ENCODE measurements around the gene PARVA. TPM values are rescaled to one million over a fixed set of nuclear protein-coding genes. Genes with fewer than 3 reads are reported as not detected.

PARVA gene
- total RNA-seq, 4 donors from 2014 or later: 181 to 228 (median 210) TPM

- Histone ChIP-seq H3K36me3 (no peaks in the 10 kb centered on the region), H3K9me3 (no peaks in the 10 kb centered on the region), H3K4me3 (no peak overlapping the region), H3K4me1 (peaks cover 10 to 16% (median 12%) of the 10 kb centered on the region in 4 donors), H3K27ac (replicated peaks in 1 of 4) (no peak overlapping the region), H3K27me3 (no peaks in the 10 kb centered on the region)
- 98% methylated on average over 5 of the region's 5 CpGs for WGBS
- intact Hi-C loops (cut with DNase I): no loop called here
- peak; percentile 53 for DNase-seq (ENCODE audit: extremely low spot score)
- no peak for TF ChIP-seq POLR2AphosphoS5 (IDR thresholded peaks at IDR 0.05)
- no peak for TF ChIP-seq CTCF (IDR thresholded peaks at IDR 0.05)
These were observed 169.3 kb downstream of the PARVA start for GRCh38 chr11:12546660-12547059.

GRCh38 chr11:12547953-12548650, 170.7 kb downstream of the PARVA start:
- intact Hi-C loops (cut with DNase I): no loop called here
- 86% methylated on average over 5 of the region's 5 CpGs for WGBS

GRCh38 chr11:12552692-12553091, 175.3 kb downstream of the PARVA start:
- peak; percentile 26 to 27 for TF ChIP-seq POLR2AphosphoS5 (IDR thresholded peaks at IDR 0.05)
- TF ChIP-seq CTCF (IDR thresholded peaks at IDR 0.05): no peak
- no peak for TF ChIP-seq POLR2A (IDR thresholded peaks at IDR 0.05; ENCODE audit: low read depth)
- no peak for TF ChIP-seq EP300 (IDR thresholded peaks at IDR 0.05)
- Histone ChIP-seq H3K4me3 (no peak overlapping the region), H3K9me3 (no peaks in the 10 kb centered on the region), H3K36me3 (no peaks in the 10 kb centered on the region), H3K4me1 (peaks cover 28 to 41% (median 34%) of the 10 kb centered on the region in 4 donors), H3K27me3 (no peaks in the 10 kb centered on the region), H3K27ac (replicated peaks in 1 of 4) (peak overlapping the region in 1 of 4 donors; percentile 2)
- intact Hi-C loops (cut with DNase I): loop anchor here (10.0 kb wide), 1 partner anchor 122 kb away; the partner anchor contains the start of gene TEAD1
- DNase-seq (ENCODE audit: extremely low spot score): peak; percentile 75
- WGBS: 58% methylated on average over 4 of the region's 4 CpGs

More at GRCh38 chr11:12547953-12548650, 170.7 kb downstream of the PARVA start:
- no peak overlapping the region for H3K4me3 ChIP-seq
- no peaks in the 10 kb centered on the region for H3K9me3 ChIP-seq
- H3K36me3 ChIP-seq: no peaks in the 10 kb centered on the region
- peak; percentile 85 for DNase-seq (ENCODE audit: extremely low spot score)
- peaks cover 0 to 15% (median 12%) of the 10 kb centered on the region in 4 donors for H3K4me1 ChIP-seq
- H3K27ac ChIP-seq (replicated peaks in 1 of 4): no peak overlapping the region
- no peaks in the 10 kb centered on the region for H3K27me3 ChIP-seq
- TF ChIP-seq POLR2AphosphoS5 (IDR thresholded peaks at IDR 0.05) (no peak), EP300 (IDR thresholded peaks at IDR 0.05) (no peak), CTCF (IDR thresholded peaks at IDR 0.05) (no peak), POLR2A (IDR thresholded peaks at IDR 0.05; ENCODE audit: low read depth) (no peak)

GRCh38 chr11:12554122-12554521, 176.8 kb downstream of the PARVA start:
- Histone ChIP-seq H3K9me3 (no peaks in the 10 kb centered on the region), H3K4me3 (no peak overlapping the region), H3K36me3 (no peaks in the 10 kb centered on the region), H3K27ac (replicated peaks in 1 of 4) (no peak overlapping the region), H3K4me1 (peaks cover 23 to 41% (median 34%) of the 10 kb centered on the region in 4 donors), H3K27me3 (no peaks in the 10 kb centered on the region)
- intact Hi-C loops (cut with DNase I): loop anchor here (10.0 kb wide), 1 partner anchor 121 kb away; the partner anchor contains the start of gene TEAD1
- DNase-seq (ENCODE audit: extremely low spot score): no peak
- TF ChIP-seq CTCF (IDR thresholded peaks at IDR 0.05) (no peak), POLR2A (IDR thresholded peaks at IDR 0.05; ENCODE audit: low read depth) (no peak), POLR2AphosphoS5 (IDR thresholded peaks at IDR 0.05) (no peak), EP300 (IDR thresholded peaks at IDR 0.05) (no peak)
- 0% methylated on average over 1 of the region's 1 CpG for WGBS

Data from esophagus muscularis mucosa (tissue), 4 donors.